Stimulated activated CD4-positive, alpha-beta T cell treated with anti-CD3 and anti-CD28 coated beads, Interleukin-4, amount 100 ng/mL, for 48 hours (primary cell): ENCODE measurements around the gene LEPR.
"Not testable (repeated sequence)": the region's sequence is repeated elsewhere in the genome, so short reads cannot be mapped to it uniquely, and the experiment has no call there.

ENCODE experiments used
- DNase-seq, 2 donors: peaks; one replicate each; pipeline ENCODE4 v3.0.0-alpha.2; 2020; ENCODE audit warnings: low read depth in 2 of 2

LEPR gene

DNA sequence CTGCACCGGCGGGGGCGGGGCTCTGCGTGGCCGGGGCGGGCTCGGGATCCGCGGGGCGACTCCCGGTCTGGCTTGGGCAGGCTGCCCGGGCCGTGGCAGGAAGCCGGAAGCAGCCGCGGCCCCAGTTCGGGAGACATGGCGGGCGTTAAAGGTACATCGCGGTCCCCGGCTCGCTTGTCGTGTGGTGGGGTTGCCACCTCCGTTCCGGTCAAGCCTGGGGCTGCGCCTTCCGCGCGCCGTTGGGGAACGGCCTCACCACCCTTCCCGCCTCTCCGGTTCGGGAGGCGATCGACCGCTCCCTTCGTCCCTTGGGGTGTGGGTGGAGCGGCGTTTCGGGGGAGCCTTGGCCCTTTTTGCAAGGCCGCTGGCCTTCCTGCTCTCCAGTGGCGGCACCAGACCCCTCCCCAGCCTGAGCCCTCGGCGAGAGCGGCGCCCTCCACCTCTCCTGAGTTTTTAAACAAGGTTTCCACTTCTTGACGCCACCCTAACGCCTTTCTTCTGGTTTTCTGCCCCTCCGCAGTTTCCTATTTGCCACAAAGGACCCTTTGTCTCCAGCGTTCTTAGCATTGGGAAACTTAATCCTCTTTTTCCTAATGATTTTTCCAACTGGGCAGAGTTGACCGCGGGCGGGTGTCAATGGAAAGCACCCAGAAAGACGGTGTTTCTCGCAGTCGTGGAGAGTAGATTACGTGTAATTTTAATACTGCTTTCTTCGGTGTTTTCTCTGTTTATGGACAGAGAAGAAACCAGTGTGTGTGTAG lies at the start of gene LEPR, which contains the start of gene LEPROT:
LEPR (plus strand) TSS at position 79 of the 761 bp plus-strand sequence. CDS start 144,898 bp downstream, outside the sequence.
LEPROT (plus strand) TSS at position 79 of the 761 bp plus-strand sequence; CDS start at position 136, 57 bp downstream.
- no peak for DNase-seq

- DNase-seq = no peak
Observed at GRCh38 chr1:65371544-65371943, 48.9 kb upstream of the LEPR start.

GRCh38 chr1:65372557-65372956 lies 47.9 kb upstream of the LEPR start:
- no peak for DNase-seq

DNA sequence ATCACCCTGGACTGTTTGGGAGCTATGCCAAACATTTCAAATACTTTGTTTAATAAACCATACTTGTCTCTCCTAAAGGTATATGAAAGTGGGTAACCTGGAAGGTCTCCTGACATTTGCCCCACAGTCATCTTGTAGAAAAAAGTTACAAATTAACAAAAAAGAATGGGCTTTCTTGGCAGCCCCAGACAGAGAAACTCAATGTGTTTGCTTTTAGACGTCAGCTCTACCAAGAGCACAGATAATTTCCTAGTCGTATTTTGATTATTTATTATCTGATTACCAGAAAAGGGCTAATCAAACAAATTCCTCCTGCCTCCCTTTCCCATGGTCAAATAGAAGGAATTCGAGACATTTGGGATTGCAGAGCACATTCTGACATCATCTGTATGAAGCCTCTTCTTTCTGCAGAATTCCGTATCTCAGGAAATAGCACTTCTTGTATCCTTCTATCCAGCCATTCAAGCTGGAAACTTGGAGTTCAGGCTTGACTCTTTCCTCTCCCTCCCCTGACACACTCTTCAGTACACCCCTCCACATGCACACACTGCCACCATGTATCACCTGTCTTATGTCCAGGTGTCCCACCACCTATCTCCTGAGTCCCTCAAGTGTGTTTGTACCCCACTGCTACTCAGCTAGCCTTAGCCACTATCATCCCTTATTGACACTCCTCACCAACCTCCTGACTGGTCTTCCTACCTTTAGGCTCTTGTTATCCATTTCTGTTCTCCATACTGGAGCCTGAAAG lies 42.8 kb upstream of the LEPR start:
- no peak for DNase-seq

GRCh38 chr1:65378247-65378946 lies 42.1 kb upstream of the LEPR start:
- no peak for DNase-seq

GRCh38 chr1:65384426-65384825 lies 36.0 kb upstream of the LEPR start:
- not testable (repeated sequence) for DNase-seq

DNA sequence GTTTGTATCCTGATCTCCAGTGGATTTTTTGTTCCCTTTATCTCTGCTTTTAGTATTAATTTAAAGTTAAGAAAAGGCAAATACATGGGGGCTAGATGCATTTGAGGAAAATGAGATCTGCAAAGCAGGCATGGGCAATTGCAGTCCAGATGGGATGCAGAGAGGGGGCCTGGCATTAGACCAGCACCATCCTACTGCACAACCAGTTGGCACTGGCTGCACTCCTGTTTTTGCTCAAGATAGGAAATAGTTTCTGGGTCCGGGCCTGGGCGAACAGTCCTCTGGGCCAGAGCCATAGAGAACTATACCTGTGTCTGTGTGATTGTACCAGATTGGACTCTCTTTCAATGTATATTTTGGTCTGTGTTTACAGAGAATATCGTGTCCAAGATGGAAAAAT lies 34.0 kb upstream of the LEPR start:
- DNase-seq = no peak

- no peak for DNase-seq
Observed at GRCh38 chr1:65387821-65388220, 32.6 kb upstream of the LEPR start.

DNA sequence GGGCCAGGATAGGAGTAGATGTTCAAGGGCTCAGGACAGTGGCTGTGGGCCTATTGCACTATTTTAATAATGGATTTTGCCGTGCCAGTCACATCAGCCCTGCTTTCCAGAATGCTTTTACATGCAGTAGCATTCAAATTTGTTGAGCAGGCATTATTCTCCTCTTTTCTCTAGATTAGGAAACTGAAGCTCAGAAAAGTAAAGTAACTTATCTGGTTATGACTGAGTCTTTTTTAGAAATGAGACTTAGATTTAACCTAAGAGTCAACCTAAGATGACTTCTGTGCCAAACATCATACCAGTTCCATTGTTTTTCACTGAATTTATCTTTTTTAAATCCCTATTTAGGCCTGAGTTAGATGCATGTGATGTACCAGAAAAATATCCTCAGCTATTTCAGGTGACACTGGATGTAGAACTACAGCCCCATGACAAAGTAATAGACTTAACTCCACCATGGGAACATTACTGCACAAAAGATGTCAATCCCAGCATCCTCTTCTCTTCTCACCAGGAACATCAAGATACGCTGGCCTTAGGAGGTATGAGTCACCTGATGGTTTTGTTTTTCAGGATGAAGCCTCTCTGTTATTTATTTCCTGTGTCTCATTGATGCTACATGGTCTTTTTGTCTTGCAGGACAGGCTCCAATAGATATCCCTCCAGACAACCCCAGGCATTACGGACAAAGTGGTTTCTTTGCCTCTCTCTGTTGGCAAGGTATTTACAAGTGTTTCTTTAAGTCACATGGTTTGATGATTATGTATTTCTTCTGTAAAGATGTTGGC lies 31.4 kb upstream of the LEPR start:
- no peak for DNase-seq

DNA sequence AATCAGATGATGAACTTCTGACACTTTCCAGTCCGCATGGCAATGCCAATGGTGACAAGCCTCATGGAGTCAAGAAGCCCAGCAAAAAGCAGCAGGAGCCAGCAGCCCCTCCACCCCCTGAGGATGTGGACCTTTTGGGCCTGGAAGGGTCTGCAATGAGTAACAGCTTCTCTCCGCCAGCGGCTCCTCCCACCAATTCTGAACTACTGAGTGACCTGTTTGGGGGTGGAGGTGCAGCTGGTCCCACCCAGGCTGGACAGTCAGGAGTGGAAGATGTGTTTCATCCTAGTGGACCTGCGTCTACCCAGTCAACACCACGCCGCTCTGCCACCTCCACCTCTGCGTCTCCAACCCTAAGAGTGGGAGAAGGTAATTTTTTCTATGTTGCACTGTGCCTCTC lies 28.0 kb upstream of the LEPR start:
- DNase-seq = no peak

- DNase-seq = peak in 1 of 2 donors; percentile 2
Observed at GRCh38 chr1:65393347-65393746, 27.1 kb upstream of the LEPR start.

- DNase-seq = no peak
Observed at GRCh38 chr1:65393928-65394327, 26.5 kb upstream of the LEPR start.

DNA sequence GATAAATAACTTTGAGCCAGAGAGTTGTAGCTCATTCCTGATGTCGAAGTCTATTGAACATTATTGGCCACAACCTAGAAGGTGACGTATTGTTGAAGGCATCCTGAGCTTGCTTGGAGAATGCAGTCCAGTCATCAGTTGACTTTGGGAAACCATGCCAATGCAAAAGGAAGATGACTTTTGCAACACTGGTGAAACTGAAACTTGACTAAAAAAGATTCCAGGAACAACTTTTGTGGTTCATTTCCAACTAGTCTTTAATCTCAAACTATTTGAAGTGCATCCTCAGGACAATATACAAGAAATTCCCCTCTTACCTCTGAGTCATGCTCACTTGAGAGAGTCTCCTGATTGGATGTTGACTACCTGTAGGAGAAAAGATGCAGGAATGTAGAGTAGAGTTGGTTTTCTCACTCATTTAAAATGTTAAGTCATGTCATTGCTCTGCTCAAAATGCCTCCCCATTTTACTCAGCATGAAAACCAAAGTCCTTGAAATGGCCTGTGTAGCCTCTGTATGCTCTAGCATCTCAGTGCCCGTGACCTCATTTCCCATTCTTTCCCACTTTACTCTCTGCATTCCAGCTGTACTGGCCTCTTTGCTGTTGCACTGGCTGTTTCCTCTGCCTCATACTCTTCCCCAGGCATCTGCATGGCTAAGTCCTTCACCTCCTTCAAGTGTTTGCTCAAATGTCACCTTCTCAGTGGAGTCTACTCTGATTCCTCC lies 24.4 kb upstream of the LEPR start:
- no peak for DNase-seq

- DNase-seq = no peak
Observed at GRCh38 chr1:65398083-65398482, 22.4 kb upstream of the LEPR start.

DNA sequence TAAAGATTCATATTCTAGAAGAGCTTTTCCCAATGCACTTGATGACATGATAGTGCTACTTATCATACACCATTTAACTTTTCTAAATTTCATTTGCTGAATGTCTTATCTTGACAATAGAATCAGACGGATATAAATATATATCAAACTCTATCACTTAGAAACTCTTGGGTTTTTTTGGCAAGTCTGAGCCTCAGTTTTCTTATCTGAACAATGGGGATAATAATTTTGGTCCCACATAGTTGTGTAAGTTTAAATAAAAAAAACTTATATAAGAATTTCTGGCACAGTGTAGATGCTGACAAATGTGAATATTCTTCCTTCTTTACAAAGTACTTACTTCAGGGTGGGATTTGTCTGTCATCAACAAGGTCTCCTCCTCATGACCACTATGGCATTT lies 21.5 kb upstream of the LEPR start:
- no peak for DNase-seq

DNA sequence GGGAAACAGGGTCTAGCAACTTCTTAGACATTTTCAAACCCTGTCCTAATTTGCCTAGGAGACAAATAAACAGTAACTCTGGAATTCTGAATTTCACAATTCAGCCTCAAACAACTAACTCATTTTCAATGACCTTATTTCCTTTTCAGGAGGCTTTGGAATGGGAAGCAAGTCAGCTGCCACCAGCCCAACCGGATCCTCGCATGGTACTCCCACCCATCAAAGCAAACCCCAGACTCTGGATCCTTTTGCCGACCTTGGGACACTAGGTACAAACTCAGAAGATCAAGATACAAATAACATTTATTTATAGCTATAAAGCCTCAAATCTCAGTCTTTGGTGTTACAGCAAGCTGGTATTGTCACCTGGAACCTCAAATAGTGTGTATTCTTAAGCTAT lies 18.9 kb upstream of the LEPR start:
- no peak for DNase-seq

DNA sequence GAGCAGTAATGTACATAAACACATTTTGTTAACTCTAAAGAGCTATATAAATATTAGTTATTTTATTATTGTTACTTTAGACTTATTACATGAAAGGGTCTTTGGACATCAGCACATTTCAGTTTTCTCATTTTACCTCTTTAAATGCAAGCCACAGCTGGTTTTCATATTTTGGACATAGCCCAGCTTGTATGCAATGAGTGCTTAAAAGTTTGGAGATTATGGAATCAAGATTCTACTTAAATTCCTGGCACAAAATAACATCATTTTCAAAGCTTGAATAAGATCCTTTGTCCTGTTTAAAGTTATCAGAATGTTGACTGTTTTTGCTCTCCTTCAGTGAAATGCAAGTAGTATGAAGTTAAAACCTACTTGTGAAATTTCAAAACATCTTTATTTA lies 15.5 kb upstream of the LEPR start:
- DNase-seq = no peak

- DNase-seq = no peak
Observed at GRCh38 chr1:65407877-65408276, 12.6 kb upstream of the LEPR start.

- no peak for DNase-seq
Observed at GRCh38 chr1:65409314-65409713, 11.2 kb upstream of the LEPR start.

- DNase-seq = no peak
Observed at GRCh38 chr1:65409816-65410326, 10.6 kb upstream of the LEPR start.
